Measurements from ENCODE around the gene CATSPER3.

- TF ChIP-seq, protein P1, sequence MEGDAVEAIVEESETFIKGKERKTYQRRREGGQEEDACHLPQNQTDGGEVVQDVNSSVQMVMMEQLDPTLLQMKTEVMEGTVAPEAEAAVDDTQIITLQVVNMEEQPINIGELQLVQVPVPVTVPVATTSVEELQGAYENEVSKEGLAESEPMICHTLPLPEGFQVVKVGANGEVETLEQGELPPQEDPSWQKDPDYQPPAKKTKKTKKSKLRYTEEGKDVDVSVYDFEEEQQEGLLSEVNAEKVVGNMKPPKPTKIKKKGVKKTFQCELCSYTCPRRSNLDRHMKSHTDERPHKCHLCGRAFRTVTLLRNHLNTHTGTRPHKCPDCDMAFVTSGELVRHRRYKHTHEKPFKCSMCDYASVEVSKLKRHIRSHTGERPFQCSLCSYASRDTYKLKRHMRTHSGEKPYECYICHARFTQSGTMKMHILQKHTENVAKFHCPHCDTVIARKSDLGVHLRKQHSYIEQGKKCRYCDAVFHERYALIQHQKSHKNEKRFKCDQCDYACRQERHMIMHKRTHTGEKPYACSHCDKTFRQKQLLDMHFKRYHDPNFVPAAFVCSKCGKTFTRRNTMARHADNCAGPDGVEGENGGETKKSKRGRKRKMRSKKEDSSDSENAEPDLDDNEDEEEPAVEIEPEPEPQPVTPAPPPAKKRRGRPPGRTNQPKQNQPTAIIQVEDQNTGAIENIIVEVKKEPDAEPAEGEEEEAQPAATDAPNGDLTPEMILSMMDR (IDR thresholded peaks at IDR 0.05), result no peak
- no peak for TF ChIP-seq ZFX (IDR thresholded peaks at IDR 0.05; ENCODE audit: borderline replicate concordance)
Observed at GRCh38 chr5:135053278-135053677, 85.6 kb downstream of the CATSPER3 start.

Data from 22Rv1 (cell line).